Mammary epithelial cell (primary cell): Measurements from ENCODE around the gene DUSP10.

Source experiments
- EZH2 ChIP-seq: IDR thresholded peaks from 2 replicates; pipeline ENCODE4 v1.6.1; 2012; ENCODE audit warnings: low read length, inconsistent platforms, borderline replicate concordance
- TF ChIP-seq, protein P1 (sequence below), 2 donors: IDR thresholded peaks in 1 of 2; conservative IDR thresholded peaks in 1 of 2; 2 replicates each; pipeline ENCODE4 v1.5.1; 2011 to 2012; ENCODE audit warnings: inconsistent platforms in 2 of 2, low read length in 2 of 2, mild to moderate bottlenecking in 2 of 2, control low read depth in 1 of 2, low read depth in 1 of 2; ENCODE audit not compliant: insufficient read depth in 1 of 2; ENCODE audit errors: extremely low read depth in 1 of 2

GRCh38 chr1:221714227-221715152 is 27.4 kb downstream of the DUSP10 start:
- TF ChIP-seq, protein P1, sequence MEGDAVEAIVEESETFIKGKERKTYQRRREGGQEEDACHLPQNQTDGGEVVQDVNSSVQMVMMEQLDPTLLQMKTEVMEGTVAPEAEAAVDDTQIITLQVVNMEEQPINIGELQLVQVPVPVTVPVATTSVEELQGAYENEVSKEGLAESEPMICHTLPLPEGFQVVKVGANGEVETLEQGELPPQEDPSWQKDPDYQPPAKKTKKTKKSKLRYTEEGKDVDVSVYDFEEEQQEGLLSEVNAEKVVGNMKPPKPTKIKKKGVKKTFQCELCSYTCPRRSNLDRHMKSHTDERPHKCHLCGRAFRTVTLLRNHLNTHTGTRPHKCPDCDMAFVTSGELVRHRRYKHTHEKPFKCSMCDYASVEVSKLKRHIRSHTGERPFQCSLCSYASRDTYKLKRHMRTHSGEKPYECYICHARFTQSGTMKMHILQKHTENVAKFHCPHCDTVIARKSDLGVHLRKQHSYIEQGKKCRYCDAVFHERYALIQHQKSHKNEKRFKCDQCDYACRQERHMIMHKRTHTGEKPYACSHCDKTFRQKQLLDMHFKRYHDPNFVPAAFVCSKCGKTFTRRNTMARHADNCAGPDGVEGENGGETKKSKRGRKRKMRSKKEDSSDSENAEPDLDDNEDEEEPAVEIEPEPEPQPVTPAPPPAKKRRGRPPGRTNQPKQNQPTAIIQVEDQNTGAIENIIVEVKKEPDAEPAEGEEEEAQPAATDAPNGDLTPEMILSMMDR (conservative IDR thresholded peaks at IDR 0.05 in 1 of 2, IDR thresholded peaks at IDR 0.05 in 1 of 2; ENCODE audit: extremely low read depth in 1 of 2, insufficient read depth in 1 of 2, low read depth in 1 of 2, low read length in 2 of 2), result no peak
- no peak for TF ChIP-seq EZH2
